ENCODE data around the gene BTF3. TPM values are rescaled to one million over a fixed set of nuclear protein-coding genes. Genes with fewer than 3 reads are reported as not detected.

The BTF3 gene
- total and polyA plus RNA-seq, 2 of the 8 experiments (the other 6 are each of a cell fraction or from before 2014, with no cell fraction given): 396 to 754 TPM

GRCh38 chr5:73459366-73459765, 38.9 kb upstream of the BTF3 start (continued):
- no peak for TF ChIP-seq MAX (IDR thresholded peaks at IDR 0.05)
